HepG2 (cell line): ENCODE data around the gene HECTD1. TPM values are rescaled to one million over a fixed set of nuclear protein-coding genes. Genes with fewer than 3 reads are reported as not detected.

Source experiments
- CCAR2 ChIP-seq: fragments of 200-400 bp; formaldehyde crosslinking; optimal IDR thresholded peaks from 2 replicates; pipeline ENCODE3; 2018; ENCODE audit warnings: low read depth, mild to moderate bottlenecking, low read length, moderate library complexity
- CEBPB ChIP-seq: IDR thresholded peaks from 2 replicates; pipeline ENCODE4 v1.6.1; 2011; ENCODE audit warnings: low read depth, low read length, improper control_type of control experiment, borderline replicate concordance
- FOSL1 ChIP-seq: sonication (generic); formaldehyde crosslinking; IDR thresholded peaks from 2 replicates; pipeline ENCODE4 v1.9.0; 2021; ENCODE audit warnings: missing genetic modification reagents, borderline replicate concordance
- FOXA1 ChIP-seq, 2 experiments: fragments of 450-650 bp in 1 of 2; sonication (generic) in 1 of 2; formaldehyde crosslinking in 1 of 2; IDR thresholded peaks; 2 replicates each; pipeline versions ENCODE4 v1.4.0 to v1.6.1; 2016 to 2020; ENCODE audit warnings: missing genetic modification reagents in 1 of 2
- GATAD2A ChIP-seq: IDR thresholded peaks from 2 replicates; pipeline ENCODE4 v1.6.1; 2016
- HOXA5 ChIP-seq: sonication (generic); formaldehyde crosslinking; IDR thresholded peaks from 2 replicates; pipeline ENCODE4 v1.4.0; 2020; ENCODE audit warnings: missing genetic modification reagents
- ISL2 ChIP-seq: sonication (generic); formaldehyde crosslinking; IDR thresholded peaks from 2 replicates; pipeline ENCODE4 v1.5.0; 2020; ENCODE audit warnings: missing genetic modification reagents
- KDM6A ChIP-seq: IDR thresholded peaks from 2 replicates; pipeline ENCODE4 v1.6.1; 2016; ENCODE audit warnings: low read depth
- KLF11 ChIP-seq: IDR thresholded peaks from 2 replicates; pipeline ENCODE4 v1.6.1; 2016; ENCODE audit warnings: missing compliant biosample characterization
- MED8 ChIP-seq: sonication (generic); formaldehyde crosslinking; IDR thresholded peaks from 2 replicates; pipeline ENCODE4 v1.8.1; 2023; ENCODE audit warnings: mild to moderate bottlenecking, missing genetic modification reagents; ENCODE audit not compliant: insufficient replicate concordance
- SMAD3 ChIP-seq: sonication (generic); formaldehyde crosslinking; IDR thresholded peaks from 2 replicates; pipeline ENCODE4 v1.4.0; 2020; ENCODE audit warnings: missing genetic modification reagents
- SNAPC2 ChIP-seq: sonication (generic); formaldehyde crosslinking; IDR thresholded peaks from 2 replicates; pipeline ENCODE4 v1.8.1; 2022; ENCODE audit warnings: mild to moderate bottlenecking, missing genetic modification reagents
- SRSF4 ChIP-seq: fragments of 200-400 bp; formaldehyde crosslinking; IDR thresholded peaks from one replicate; pipeline ENCODE4 v1.6.1; 2018; ENCODE audit warnings: mild to moderate bottlenecking, low read depth, low read length, moderate library complexity; ENCODE audit not compliant: poor library complexity, severe bottlenecking
- YEATS4 ChIP-seq: sonication (generic); formaldehyde crosslinking; IDR thresholded peaks from 2 replicates; pipeline ENCODE4 v1.4.0; 2020; ENCODE audit warnings: missing genetic modification reagents, borderline replicate concordance
- ZBTB1 ChIP-seq: sonication (generic); formaldehyde crosslinking; IDR thresholded peaks from 2 replicates; pipeline ENCODE4 v1.4.0; 2020; ENCODE audit warnings: missing genetic modification reagents, borderline replicate concordance
- ZNF10 ChIP-seq: sonication (generic); formaldehyde crosslinking; IDR thresholded peaks from 2 replicates; pipeline ENCODE4 v1.4.0; 2020; ENCODE audit warnings: mild to moderate bottlenecking, low read depth, missing genetic modification reagents, borderline replicate concordance
- ZNF558 ChIP-seq: sonication (generic); formaldehyde crosslinking; IDR thresholded peaks from 2 replicates; pipeline ENCODE4 v1.9.0; 2022; ENCODE audit warnings: mild to moderate bottlenecking, missing genetic modification reagents, borderline replicate concordance
- ZNF580 ChIP-seq: IDR thresholded peaks from 2 replicates; pipeline ENCODE4 v1.6.1; 2016; ENCODE audit warnings: low read depth, borderline replicate concordance
- ZNF761 ChIP-seq: sonication (generic); formaldehyde crosslinking; conservative IDR thresholded peaks from 2 replicates; pipeline ENCODE4 v1.4.0; 2020; ENCODE audit warnings: mild to moderate bottlenecking, missing genetic modification reagents
- polyA plus RNA-seq, 8 experiments: library from polyadenylated mRNA; depleted of rRNA in 3 of 8; stranded (reverse) in 7 of 8; unstranded in 1 of 8; fragments of >200 nt; fragmentation: Illumina TruSeq in 4 of 8; extraction: Trizol in 4 of 8; gene quantifications; 2 replicates each; pipeline versions ENCODE4 v1.2.1 to v1.2.3, GENCODE V29; 2011 to 2016; ENCODE audit warnings: low read depth in 4 of 8, missing spikeins in 1 of 8, mixed read lengths in 1 of 8; ENCODE audit not compliant: insufficient read depth in 1 of 8
- total RNA-seq, 5 experiments: library from RNA; depleted of rRNA; stranded (reverse); fragments of >200 nt; fragmentation: Illumina TruSeq; extraction: Trizol; gene quantifications; 2 replicates each; pipeline ENCODE4 v1.2.3, GENCODE V29; 2016; ENCODE audit warnings: low read depth in 1 of 5
- TF ChIP-seq, protein P1 (sequence below): sonication (generic); formaldehyde crosslinking; IDR thresholded peaks from 2 replicates; pipeline ENCODE4 v1.4.0; 2020; ENCODE audit warnings: missing genetic modification reagents
- TF ChIP-seq, protein P2 (sequence below): IDR thresholded peaks from 2 replicates; pipeline ENCODE4 v1.6.1; 2012; ENCODE audit warnings: low read depth, low read length, improper control_type of control experiment

HECTD1 gene
- total and polyA plus RNA-seq, 2 of the 13 experiments (the other 11 are each of a cell fraction or from before 2014, with no cell fraction given) = 312 to 560 TPM

DNA sequence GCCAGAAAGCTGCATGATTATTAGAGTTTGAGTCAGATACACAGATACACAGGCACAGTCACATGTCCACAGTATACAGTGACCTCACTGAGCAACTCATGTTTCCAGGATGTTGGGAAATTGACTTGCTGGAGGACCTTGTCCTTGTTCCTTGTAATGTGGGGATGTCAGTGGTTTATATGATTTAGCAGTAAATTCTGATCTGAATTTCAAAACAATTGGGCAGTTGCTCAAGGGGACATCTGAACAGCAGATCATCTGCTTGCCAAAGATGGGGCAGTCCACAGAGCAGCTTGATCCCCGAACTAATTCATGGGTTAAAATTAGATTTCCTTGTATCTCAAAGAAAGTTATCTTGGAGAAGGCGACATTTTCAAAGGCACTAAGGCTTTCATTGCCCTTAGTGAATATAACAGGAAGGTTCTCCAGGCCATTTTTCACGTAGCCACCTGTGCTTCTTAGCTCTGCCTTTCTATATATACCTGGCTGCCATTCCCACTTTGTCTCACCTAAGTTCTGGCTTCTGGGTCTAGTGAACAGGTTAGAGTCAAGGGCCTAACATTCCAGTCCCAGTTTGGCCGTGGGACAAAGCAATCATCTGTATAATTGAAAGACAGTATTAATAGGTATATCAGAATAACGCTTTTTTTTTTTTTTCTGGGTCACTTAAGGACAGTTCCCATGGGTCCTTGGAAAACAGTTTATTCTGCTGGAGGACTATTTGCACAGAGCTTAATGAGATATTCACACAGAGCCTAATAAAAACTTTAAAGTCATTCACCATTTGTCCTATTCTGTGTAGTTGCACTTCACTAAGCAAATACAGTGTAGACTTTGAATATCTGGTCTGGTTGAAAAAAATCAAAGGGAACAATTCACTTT lies 116.5 kb downstream of the HECTD1 start (continued):
- peak; percentile 49; the same call in 1 of the 2 replicates for TF ChIP-seq SNAPC2 (CRISPR knock-in tag)
- no peak for TF ChIP-seq FOSL1
- peak; percentile 88 for TF ChIP-seq GATAD2A
- TF ChIP-seq MED8 (CRISPR knock-in tag) = peak; percentile 31
- TF ChIP-seq ZNF580 (CRISPR knock-in tag) = peak; percentile 37; the same call in 1 of the 2 replicates
- TF ChIP-seq ZNF10 = no peak
- TF ChIP-seq, protein P1, sequence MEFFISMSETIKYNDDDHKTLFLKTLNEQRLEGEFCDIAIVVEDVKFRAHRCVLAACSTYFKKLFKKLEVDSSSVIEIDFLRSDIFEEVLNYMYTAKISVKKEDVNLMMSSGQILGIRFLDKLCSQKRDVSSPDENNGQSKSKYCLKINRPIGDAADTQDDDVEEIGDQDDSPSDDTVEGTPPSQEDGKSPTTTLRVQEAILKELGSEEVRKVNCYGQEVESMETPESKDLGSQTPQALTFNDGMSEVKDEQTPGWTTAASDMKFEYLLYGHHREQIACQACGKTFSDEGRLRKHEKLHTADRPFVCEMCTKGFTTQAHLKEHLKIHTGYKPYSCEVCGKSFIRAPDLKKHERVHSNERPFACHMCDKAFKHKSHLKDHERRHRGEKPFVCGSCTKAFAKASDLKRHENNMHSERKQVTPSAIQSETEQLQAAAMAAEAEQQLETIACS (CRISPR knock-in tag) = 0 out of 2 replicates have a peak, but pooled peaks have one; percentile 30
- TF ChIP-seq ZBTB1 = no peak
- 0 out of 2 replicates have a peak, but pooled peaks have one; percentile 5 for TF ChIP-seq SMAD3 (CRISPR knock-in tag)
- peak; percentile 78 for TF ChIP-seq ISL2 (CRISPR knock-in tag)
- peak; percentile 49; the same call in 1 of the 2 replicates for TF ChIP-seq YEATS4 (CRISPR knock-in tag)
- no peak for TF ChIP-seq SRSF4
- TF ChIP-seq, protein P2, sequence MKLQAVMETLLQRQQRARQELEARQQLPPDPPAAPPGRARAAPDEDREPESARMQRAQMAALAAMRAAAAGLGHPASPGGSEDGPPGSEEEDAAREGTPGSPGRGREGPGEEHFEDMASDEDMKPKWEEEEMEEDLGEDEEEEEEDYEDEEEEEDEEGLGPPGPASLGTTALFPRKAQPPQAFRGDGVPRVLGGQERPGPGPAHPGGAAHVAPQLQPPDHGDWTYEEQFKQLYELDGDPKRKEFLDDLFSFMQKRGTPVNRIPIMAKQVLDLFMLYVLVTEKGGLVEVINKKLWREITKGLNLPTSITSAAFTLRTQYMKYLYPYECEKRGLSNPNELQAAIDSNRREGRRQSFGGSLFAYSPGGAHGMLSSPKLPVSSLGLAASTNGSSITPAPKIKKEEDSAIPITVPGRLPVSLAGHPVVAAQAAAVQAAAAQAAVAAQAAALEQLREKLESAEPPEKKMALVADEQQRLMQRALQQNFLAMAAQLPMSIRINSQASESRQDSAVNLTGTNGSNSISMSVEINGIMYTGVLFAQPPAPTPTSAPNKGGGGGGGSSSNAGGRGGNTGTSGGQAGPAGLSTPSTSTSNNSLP = peak; percentile 97
- no peak for TF ChIP-seq KDM6A (CRISPR knock-in tag)
- no peak for TF ChIP-seq FOXA1 (IDR thresholded peaks at IDR 0.05)
- peak; percentile 80 for TF ChIP-seq FOXA1 (CRISPR knock-in tag; IDR thresholded peaks at IDR 0.05)
- peak; percentile 95 for TF ChIP-seq CEBPB
- TF ChIP-seq CCAR2 = no peak
- no peak for TF ChIP-seq KLF11 (CRISPR knock-in tag)
- TF ChIP-seq ZNF761 (CRISPR knock-in tag) = peak; percentile 86; the same call in 1 of the 2 replicates
- peak; percentile 52; the same call in 1 of the 2 replicates for TF ChIP-seq HOXA5 (CRISPR knock-in tag)
- peak; percentile 43; the same call in 1 of the 2 replicates for TF ChIP-seq ZNF558 (CRISPR knock-in tag)
